HG02642 (cell line): ENCODE data around the gene CPT1A.

ENCODE experiments used
- ATAC-seq: cut with Tn5 transposase; IDR thresholded peaks from one replicate; pipeline ENCODE4 v1.9.1; 2021; ENCODE audit warnings: mild to moderate bottlenecking; ENCODE audit not compliant: unreplicated experiment, poor library complexity

Gene CPT1A

DNA sequence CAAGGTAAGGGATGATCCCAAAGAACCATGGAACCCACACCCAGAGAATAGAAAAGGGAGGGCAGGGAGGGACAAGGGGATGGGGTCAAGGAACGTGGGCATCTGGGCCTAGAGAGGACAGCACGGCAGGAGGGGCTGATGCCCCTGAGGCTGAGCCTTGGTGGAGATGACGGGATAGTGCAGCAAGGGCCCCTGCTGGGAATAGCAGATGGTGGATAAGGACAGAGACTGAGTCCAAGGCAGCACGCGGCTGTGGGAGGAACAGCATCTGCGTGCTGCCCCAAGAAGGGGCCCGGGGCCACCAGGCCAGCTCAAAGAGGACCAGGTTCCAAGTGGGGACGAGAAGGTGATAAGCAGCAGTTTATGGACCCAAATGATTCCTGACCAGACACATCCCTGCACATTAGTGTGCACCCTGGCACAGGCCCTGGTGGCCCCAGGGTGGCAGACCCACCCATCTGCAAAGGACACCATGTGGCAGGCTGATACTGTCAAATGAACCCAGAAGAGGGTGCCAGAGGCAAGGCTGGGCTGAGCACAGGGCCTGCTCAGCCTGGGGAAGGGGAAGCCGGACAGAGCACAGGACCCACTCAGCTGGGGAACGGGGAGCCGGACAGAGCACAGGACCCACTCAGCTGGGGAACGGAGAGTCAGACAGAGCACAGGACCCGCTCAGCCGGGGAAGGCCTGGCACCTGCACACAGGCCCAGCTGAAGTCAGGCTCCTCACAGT, 77.6 kb downstream of the CPT1A start:
- ATAC-seq = no peak

DNA sequence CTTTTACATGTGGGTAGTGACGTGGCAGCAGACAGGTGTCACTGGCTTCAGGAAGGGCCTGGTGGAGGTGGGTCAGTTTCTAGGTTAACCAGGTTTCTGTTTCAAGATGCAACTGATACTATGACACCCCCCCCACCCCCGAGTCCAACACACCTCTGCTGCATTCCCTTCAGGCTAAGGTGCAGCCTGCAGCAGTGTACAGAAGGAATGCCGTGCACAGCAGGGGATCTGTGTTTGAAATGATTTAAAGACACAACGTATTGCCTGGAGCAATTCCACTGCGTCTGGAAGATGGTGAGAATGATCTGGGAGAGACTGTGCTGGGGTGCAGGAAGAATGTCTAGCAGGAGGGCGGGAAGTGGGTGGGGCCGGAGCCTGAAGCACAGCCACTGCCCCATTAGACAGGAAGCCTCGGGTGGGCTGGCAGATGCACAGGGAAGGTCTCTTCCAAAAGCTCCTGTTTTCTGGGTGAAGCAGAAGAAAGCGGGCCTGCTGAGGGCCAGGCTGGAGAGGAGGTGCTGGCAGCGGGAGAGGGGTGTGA, 78.5 kb downstream of the CPT1A start:
- ATAC-seq = no peak

DNA sequence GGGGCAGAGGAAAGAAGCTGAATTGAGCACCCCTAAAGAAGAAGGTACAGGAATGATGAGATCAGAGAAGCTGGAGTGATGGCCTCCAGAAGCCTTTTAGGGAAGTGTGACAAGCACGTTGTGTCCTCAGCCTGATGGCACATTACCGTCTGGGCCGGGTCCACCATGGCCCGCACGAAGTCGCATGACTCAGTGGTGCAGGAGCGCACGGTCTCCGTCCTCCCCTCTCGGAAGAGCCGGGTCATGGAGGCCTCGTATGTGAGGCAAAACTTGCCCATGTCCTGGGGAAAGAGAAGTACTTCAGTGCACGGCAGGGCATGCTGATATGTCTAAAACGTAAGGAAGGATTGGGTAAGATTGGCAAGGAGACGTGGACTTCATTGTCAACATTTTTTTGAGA, 79.2 kb downstream of the CPT1A start:
- ATAC-seq = no peak

DNA sequence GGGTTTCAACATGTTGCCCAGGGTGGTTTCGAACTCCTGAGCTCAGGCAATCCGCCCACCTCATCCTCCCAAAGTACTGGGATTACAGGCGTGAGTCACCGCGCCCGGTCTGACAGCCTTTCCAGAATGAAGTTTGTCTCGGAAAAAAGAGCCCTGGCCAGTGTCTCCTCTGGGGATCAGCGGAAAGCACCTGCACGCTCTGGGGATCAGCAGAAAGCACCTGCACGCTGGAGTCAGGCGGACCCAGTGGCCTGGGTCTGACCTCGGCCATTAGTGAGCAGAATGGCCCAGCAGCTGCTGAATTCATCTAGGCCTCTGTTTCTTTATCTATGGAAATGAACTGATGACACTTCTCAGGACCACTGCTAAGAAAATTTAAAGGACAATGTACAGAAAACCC, 79.9 kb downstream of the CPT1A start:
- ATAC-seq = no peak

DNA sequence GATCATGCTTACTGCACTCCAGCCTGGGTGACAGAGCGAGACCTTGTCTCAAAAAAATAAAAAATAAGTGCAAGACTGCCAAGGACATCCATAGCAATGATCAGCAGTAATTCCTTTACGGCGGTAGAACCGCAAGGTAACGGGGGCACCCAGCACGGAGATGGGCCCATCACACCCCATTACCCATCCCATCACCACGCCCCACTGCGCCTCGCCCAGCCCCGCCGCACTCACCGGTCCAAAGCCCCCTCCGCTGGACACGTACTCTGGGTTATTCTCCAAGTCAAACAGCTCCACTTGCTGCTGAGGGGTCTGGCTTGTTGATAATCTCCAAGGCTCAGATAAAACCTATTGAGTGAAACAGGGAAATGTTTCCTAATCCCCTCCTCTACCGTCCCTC, 81.7 kb downstream of the CPT1A start:
- ATAC-seq = no peak

DNA sequence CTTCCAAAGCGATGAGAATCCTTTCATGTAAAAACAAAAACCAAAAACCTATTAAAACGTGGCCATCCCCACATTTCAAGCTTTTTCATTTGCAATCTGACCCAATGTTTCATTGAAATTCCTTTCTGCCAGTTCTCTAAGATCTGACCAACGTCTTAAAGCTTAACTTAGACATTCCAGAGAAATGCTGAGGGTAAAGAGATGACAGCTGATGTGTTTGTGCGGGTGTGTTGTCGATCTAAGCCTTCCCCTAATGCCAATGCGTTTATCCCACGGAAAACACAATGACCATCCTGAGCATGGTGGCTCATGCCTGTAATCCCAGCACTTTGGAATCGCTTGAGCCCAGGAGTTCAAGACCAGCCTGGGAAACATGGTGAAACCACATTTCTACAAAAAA, 84.0 kb downstream of the CPT1A start:
- ATAC-seq = no peak

DNA sequence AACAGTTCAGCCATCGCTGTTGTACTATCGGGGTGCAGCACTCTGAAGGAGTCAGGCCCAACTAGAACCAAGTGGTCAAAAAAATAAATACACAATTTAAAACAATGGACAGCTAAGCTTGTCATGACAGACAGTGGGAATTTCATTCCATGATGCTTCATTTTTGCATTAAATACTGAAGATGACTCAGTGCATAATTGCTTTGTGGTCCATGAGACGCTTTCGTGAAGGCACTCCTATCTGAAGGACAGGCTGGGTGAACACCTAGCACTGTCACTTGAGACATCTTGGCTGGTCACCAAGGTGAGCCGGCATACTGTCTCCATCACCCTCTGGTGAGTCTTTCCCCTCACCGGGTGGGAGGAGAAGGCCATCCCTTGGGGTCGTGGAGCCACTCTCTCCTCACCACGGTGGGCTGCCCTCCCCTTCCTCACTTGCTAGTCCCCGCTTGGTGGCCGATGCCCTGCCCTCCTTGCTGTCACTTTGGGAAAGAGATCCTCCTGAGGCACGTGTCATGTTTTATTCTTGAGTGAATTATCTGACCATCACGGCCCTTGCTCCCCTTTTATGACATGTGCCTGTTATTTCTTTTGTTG, 85.4 kb downstream of the CPT1A start:
- no peak for ATAC-seq

DNA sequence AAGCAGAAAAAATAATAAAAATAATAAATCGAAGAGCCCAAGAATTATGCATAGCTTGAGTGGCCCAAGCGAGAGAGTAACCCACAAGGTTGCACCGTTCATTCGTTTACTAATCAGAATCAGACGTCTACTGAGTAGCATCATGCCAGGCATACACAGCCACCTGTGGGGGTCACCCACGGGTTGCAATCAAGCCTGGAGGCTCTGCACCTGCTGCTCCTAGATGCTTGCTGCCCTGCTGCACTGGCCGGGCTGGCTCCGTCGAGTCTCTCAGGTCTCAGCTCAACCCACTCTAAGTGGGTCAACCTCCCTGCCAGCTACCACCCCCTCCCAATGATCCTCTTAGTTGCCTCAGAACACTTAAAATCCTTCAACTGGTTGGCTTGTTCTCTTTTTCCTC, 88.4 kb downstream of the CPT1A start:
- ATAC-seq = no peak

DNA sequence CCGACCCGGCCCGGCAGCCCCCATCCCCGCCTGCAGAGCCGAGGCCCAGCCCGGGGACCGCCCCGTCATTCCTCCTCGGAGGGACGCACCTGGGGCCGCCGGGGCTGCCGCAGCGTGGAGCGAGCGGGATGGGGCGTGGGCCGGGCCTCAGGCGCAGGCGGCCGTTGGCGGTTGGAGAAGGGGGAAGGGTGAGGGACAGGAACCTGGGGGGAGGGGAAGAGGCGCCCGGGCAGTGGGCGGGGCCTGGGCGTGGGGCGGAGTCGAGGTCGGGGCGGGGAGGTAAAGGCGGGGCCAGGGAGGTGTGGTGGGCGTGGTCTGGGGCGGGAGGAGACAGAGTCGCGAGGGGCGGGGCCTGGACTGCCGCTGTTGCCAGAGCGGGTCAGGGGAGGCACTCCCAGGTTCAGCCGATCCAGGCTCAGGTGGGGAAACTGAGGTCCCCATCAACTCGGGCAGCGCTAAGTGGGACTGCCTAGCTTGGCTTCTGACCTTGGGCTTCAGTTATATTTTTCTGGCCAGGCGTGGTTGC, 90.3 kb downstream of the CPT1A start, which contains the start of gene TESMIN:
TESMIN (minus strand) TSS at position 190 of the 526 bp plus-strand sequence. CDS start 860 bp downstream, outside the sequence.
- peak; percentile 67 for ATAC-seq

DNA sequence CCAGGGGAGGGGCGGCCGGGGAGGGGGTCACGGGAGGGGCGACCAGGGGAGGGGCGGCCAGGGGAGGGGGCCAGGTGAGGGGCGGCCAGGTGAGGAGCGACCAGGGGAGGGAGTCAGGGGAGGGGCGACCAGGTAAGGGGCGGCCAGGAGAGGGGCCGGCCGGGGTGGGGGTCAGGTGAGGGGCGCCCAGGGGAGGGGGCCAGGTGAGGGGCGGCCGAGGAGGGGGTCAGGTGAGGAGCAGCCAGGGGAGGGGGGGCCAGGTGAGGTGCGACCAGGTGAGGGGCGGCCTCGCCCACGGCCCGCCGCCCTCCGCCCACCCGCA, 90.8 kb downstream of the CPT1A start:
- no peak for ATAC-seq

DNA sequence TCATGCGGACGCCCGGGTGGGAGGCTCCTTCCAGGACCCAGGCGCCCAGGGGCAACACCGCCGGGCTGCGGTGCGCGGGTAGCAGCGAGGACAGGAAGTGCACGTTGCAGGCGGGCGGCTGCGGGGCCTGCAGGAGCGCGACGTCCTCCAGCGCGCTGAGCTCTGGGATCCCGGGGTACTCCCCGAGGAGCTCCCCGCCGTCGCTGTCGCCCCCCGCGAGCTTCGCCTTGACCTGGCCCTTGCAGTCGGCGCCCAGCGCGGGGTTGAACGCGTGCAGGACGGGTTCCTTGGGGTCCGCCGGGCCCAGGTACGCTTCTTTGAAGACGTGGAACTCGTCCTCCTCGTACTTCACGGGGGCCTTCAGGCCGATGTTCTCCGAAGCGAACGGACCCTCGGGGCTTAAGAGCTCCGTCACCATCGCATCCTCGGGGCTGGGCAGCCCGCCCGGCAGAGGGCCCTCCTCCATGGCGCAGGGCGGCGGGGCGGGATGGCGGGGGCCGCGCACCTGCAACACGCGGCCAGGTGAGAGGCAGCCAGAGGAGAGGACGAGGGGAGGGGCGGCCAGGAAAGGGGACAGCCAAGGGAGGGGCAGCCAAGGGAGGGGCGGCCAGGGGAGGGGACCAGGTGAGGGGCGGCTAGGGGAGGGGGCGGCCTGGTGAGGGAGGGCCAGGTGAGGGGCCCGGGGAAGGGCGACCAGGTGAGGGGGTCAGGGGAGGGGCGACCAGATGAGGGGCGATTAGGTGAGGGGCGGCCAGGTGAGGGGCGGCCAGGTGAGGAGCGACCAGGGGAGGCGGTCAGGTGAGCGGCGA, 91.3 kb downstream of the CPT1A start:
- ATAC-seq = no peak

DNA sequence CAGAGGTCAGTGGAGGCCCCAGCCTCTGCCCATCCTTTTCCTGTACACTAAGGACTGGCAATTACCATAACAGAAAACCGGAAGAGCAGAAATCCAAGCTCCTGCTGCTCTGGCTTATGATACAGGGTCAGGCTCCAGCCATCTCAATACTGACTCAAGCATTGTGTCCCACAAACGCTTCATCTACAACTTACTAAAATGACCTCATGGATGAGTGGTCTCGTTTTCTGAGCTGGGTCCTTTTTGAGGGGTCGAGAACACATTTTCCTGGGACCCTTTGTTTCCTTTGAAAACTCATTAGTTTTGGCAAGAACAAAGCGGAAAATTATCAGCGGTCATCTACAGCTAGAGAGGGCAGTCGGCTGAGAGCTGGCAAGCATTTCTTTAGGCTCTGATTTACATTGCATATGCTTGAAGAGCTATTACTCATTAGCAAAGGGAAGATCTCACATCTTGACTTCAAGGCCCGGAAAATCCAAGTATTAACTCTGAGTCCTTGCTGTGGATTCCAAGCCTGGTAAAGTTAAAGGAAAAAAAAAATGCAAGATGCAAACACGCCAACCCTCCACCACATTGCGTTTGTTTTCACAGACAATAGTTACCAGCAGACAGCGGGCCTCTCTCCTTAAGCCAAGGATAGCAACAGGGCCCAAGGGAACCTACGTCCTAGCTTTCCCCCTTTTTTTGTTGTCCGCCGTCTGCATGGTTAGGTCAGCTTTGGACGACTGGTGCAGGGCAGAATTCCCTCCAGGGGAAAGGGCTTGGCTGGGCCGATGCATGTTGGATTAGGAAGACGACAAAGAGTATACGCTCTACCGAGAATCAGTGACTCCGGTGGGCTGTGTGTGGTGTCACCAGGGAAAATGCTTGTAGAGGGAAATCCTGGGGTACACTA, 92.2 kb downstream of the CPT1A start:
- ATAC-seq = no peak

DNA sequence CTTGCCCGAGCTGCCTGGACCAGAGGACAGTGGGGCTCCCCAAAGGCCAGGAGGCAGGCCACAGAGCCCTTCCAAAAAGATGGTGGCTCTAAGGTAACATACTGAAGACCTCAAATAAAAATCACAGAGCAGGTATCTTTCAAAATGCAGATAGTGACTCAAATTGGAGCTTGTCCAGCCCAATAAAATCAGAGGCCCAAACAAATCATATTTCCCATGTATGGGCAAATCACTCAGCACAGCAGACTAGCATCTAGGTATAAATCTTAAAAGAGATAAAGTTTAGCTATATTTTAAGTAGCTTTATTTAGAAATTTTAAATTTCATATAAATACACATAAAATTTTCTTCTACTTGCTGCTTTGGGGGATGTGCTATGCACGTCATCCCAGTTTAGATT, 93.7 kb downstream of the CPT1A start:
- no peak for ATAC-seq

DNA sequence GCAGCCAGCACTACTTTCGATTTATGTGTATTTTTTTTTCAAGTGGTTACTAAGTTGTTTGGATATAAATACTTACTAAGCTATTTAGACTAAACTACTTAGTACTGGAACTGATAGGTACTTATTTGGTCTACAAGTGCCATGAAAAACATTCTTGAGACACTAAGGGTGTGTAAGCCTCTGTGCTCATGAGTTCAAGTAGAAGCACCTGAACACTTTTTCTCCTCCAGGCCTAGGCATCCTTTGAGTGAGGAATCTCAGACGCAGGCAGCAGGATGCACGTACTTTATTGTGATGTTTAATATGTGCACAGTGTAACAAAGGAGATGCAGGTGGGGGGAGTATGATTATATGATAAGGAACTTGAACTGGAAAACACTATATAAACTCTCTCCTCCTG, 98.2 kb downstream of the CPT1A start:
- no peak for ATAC-seq

DNA sequence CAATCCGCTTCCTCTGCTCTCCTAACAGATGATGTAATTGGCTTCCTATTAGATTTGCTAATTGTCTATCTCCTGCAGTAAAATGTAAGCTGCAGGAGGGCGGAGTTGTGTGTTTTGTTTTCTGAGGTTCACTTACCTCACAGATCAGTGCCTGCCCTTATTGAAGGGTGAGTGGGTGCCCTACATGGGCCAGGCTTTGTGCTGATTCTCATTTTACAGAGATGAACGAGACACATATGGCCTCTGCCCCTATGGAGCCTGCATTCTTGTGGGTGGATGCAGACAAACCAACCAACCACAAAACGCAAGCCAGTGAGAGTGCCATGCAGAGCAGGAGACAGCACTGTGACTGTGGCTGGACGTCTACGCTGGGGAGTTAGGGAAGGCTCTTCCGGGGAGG, 100.3 kb downstream of the CPT1A start:
- no peak for ATAC-seq

DNA sequence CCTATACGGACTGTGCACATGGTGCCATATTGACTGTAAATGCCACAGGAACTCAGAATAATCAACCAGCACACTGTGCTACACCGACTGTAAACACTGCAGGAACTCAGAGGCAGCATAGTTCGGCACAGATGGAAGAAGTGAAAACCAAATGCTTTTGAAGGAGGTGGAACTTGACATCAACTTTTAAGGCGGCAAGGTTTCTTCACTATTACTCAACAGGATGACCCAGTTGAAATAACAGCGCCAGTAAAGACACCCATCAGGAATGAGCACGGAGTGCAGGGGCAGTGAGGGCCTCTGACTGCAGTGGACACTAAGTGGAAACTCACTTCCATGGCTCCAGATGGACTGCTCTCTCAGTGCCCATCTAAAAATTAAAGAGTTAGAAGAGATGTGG, 106.1 kb downstream of the CPT1A start:
- ATAC-seq = no peak

DNA sequence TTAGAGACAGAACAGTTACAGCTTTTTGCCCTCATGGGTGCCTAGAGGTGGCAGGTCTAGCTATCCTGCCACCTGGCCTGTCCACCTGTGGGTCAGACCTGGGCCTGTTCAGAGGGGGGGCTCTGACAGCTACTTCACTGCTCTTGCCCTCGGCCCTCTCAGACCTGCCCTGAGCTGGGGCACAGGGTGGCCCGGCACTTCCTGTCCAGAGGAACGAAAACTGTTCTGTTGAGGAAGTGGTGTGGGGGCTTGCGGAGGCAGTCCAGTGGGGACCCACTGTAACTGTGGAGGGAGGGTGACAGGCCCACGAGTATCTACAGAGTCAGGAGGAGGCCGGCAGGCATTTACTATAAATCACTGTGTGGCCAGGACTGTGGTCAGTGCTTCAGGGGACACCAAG, 106.6 kb downstream of the CPT1A start:
- no peak for ATAC-seq

DNA sequence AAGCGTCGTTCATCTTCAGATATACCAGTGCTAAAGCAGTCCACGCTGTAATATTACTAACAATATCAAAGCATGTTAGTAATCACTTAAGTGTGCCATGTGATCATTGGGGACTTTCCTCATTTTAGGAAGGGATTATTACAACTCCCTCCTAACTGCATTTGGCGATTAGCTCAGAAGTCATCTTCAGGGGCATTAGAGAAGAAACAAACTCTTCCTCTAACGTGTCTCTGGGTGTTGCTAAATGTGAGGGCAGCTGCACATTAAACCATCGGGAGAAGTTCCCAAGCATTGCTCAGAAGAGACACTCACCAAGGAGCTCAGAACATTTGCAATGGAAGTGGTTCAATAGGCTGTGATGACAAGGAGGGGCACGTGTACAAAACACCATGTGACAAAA, 107.6 kb downstream of the CPT1A start:
- no peak for ATAC-seq

DNA sequence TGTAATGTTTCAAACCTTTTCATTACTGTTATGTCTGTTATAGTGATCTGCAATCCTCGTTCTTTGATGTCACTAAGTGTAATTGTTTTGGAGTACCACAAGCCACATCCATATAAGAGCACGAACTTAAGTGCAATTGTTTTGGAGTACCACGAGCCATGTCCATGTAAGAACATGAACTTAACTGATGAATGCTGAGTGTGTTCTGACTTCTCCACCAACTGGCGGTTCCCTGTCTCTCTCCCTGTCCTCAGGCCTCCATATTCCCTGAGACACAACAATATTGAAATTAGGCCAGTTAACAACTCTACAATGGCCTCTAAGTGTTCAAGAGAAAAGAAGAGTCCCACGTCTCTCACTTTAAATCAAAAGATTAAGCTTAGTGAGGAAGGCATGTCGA, 113.9 kb downstream of the CPT1A start:
- ATAC-seq = no peak

DNA sequence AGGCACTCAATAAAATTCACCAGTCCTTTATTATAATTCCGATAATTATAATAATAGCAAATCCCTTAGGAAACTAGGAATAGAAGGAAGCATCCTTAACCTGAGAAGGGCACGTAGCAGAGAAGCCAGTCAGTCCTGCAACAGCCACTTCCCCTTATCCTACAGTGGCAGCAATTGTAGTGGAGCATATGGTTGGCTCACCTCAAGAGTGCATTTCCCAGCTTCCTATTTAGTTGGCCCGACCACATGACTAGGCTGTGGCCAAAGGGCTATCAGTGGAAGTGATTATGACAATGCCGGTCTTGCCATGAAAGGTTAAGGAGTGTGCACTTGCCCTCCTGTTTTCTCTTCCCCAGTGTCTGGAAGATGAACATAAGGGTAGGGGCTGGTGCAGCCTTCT, 117.4 kb downstream of the CPT1A start:
- ATAC-seq = no peak
